Uterine smooth muscle cell (primary cell): ENCODE data around the gene OSBPL5. TPM values are rescaled to one million over a fixed set of nuclear protein-coding genes. Genes with fewer than 3 reads are reported as not detected.

Experiments used
- total RNA-seq: library from RNA; depleted of rRNA; stranded (reverse); fragments of >200 nt; gene quantifications from 2 replicates; pipeline ENCODE4 v1.2.3, GENCODE V29; 2014

Gene OSBPL5, protein sequence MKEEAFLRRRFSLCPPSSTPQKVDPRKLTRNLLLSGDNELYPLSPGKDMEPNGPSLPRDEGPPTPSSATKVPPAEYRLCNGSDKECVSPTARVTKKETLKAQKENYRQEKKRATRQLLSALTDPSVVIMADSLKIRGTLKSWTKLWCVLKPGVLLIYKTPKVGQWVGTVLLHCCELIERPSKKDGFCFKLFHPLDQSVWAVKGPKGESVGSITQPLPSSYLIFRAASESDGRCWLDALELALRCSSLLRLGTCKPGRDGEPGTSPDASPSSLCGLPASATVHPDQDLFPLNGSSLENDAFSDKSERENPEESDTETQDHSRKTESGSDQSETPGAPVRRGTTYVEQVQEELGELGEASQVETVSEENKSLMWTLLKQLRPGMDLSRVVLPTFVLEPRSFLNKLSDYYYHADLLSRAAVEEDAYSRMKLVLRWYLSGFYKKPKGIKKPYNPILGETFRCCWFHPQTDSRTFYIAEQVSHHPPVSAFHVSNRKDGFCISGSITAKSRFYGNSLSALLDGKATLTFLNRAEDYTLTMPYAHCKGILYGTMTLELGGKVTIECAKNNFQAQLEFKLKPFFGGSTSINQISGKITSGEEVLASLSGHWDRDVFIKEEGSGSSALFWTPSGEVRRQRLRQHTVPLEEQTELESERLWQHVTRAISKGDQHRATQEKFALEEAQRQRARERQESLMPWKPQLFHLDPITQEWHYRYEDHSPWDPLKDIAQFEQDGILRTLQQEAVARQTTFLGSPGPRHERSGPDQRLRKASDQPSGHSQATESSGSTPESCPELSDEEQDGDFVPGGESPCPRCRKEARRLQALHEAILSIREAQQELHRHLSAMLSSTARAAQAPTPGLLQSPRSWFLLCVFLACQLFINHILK
- total RNA-seq = 38.6 and 42.4 TPM in 2 replicates

DNA sequence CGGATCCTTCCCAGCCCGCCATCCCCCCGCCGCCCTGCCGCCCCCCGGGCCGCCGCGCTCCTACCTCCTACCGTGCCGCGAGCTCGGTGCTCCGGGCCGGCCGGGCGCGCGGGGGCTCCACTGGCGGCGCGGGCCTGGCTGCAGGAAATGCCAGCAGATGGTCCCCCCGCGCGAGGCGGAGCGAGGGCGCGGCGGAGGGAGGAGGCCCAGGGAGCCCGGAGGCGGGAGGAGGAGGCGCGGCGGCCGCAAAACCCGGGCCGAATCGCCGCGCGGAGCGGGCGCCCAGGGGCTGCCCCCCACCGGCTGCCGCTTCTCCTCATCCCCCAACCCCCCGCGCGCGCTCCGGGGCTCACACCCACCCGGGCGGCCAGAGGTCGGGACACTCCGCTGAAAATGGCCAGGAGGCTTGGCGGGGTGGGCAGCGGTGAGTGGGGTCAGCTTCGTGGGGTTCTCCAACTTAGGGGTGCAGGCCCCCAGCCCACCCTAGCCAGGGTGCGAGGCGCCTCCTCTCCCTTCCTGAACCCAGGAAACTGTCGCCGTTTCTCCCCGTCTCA, at the start of gene OSBPL5:
OSBPL5 (minus strand) TSS at position 159 of the 554 bp plus-strand sequence. CDS start 36,162 bp downstream, outside the sequence.

DNA sequence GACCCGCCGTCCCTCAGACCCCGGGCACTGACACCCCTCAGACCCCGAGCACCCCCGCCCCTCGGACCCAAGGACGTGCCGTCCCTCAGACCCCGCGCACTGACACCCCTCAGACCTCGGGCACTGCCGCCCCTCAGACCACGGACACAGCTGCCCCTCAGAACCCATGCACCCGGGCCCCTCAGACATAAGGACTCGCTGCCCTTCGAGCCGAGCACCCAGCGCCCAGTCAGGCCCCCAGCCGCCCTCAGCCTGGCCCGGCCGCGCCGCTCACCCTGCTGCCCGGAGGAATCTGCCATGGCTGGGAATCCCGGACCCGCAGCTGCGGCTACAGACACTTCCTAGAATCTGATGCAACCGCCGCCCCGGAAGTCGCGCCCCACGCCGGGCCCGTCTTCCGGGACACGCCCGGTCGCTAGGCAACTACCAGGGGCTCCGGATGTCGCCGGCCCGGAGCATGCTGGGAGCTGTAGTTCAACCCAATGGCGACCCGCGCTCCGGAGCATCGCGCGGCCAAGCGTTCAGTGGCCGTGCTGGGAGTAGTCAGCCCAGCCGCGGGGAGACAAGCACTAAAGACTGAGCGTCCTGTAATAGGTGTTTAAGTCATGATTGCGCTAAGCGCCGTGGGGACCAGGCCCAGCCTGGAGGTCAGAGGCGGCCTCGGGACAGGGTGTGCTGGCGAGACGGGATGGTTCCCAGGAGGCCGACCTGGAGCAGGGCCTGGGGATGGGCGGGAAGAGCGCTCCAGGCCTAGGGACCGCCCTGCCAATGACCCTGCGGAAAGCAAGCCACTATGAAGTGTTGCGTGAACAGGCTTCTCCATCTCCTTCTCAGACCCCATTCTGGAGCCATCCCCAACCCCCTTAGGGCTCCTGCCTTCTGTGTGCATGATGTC, 107.8 kb downstream of the OSBPL5 start, which contains the start of gene CARS1:
CARS1 (minus strand) TSS at position 355 of the 895 bp plus-strand sequence; CDS start at position 299, 56 bp downstream.

Other genes with a start within 250 kb of the OSBPL5 start
- 7.6 and 14.4 TPM in 2 replicates for gene PHLDA2, start 235.9 kb downstream of the OSBPL5 start, total RNA-seq
- gene NAP1L4, start 173.0 kb downstream of the OSBPL5 start, total RNA-seq = 109 and 153 TPM in 2 replicates
- 116 and 134 TPM in 2 replicates for gene CARS1, start 107.9 kb downstream of the OSBPL5 start, total RNA-seq
- not detected in 2 replicates for gene MRGPRG, start 53.5 kb upstream of the OSBPL5 start, total RNA-seq
- gene MRGPRE, start 67.1 kb upstream of the OSBPL5 start, total RNA-seq = not detected in 2 replicates
- 16.5 and 17.3 TPM in 2 replicates for gene ZNF195, start 213.8 kb upstream of the OSBPL5 start, total RNA-seq